ENCODE data around the gene RBM4B.

DNA sequence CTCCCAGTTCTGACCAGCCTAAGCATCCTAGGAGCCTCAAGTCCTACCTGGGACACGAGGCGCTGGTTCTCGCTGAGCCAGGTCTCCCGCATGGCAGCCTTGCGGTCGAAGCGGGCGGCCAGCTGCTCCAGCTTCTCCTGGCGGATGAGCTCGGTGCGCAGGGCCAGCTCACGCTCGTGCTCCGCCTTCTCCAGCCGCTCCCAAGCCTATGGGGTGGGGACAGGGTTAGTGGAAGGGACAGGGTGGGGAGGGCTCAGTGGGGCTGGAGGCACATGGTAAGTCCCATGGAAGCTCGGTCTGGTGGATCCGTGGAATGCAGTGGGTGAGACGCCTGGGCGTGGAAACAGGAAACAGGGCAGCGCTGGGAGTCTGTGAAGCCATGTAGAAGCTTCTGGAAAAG, 30.4 kb upstream of the RBM4B start:
- TF ChIP-seq, protein P1, sequence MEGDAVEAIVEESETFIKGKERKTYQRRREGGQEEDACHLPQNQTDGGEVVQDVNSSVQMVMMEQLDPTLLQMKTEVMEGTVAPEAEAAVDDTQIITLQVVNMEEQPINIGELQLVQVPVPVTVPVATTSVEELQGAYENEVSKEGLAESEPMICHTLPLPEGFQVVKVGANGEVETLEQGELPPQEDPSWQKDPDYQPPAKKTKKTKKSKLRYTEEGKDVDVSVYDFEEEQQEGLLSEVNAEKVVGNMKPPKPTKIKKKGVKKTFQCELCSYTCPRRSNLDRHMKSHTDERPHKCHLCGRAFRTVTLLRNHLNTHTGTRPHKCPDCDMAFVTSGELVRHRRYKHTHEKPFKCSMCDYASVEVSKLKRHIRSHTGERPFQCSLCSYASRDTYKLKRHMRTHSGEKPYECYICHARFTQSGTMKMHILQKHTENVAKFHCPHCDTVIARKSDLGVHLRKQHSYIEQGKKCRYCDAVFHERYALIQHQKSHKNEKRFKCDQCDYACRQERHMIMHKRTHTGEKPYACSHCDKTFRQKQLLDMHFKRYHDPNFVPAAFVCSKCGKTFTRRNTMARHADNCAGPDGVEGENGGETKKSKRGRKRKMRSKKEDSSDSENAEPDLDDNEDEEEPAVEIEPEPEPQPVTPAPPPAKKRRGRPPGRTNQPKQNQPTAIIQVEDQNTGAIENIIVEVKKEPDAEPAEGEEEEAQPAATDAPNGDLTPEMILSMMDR (IDR thresholded peaks at IDR 0.05; ENCODE audit: insufficient read depth, low read length), result no peak
- TF ChIP-seq POLR2AphosphoS5 (IDR thresholded peaks at IDR 0.05; ENCODE audit: low read depth) (no peak), REST (IDR thresholded peaks at IDR 0.05; ENCODE audit: insufficient replicate concordance, low read depth) (no peak), GABPA (IDR thresholded peaks at IDR 0.05; ENCODE audit: low read depth) (no peak), SPI1 (IDR thresholded peaks at IDR 0.05; ENCODE audit: borderline replicate concordance, low read depth) (no peak)
